Urothelium cell line (cell line): ENCODE results near the gene TIAM1.
A peak's percentile ranks its signal among the peaks of the same experiment; 100 is the strongest.

Experiments used
- DNase-seq: peaks from one replicate; pipeline ENCODE4 v3.0.0; 2011; ENCODE audit warnings: low spot score, mixed read lengths
- FAIRE-seq: peaks from 2 replicates; lab custom pipeline; 2011; peaks lifted over from hg19 to GRCh38; lab: Jason Lieb, UNC

Gene TIAM1

GRCh38 chr21:31290765-31291164, 53.3 kb downstream of the TIAM1 start:
- DNase-seq (no peak), FAIRE-seq (peak; percentile 35)

DNA sequence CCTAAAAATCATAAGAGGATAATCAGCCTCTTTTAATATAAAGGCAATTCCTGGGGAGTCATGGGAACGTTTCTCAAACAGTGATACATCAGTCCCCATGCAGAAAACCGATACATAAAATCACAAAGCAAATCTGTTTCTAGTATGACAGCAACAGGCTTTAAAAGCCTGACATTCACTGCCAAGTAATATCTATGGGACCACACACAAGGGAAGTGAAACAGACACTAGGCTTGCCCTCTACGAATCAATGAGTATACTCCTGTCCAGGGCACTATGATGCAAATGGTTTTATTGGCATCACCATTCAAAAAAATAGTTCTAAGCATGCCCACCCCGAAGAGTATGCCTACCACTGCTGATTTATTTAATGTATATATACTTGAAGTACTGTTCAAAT, 54.4 kb downstream of the TIAM1 start:
- FAIRE-seq (no peak), DNase-seq (no peak)

GRCh38 chr21:31288191-31288590, 55.9 kb downstream of the TIAM1 start:
- DNase-seq (no peak), FAIRE-seq (no peak)

DNA sequence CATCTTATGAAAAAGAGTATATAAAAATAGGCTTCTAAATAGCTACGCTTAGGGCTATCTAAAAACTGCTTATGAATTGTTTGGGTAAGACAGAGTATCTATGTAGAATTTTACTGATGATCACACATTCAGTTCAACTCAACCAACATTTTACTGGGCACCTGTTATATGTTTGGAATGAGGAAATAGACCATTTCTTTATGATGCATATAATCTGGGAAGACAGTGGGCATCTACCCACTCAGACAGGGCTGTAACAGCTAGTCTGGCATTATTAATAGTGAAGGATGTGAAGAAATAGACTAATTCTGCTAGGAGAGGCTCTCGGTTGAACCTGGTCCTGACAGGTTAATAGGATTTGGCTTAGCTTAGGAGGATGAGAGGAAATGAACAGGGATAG, 56.9 kb downstream of the TIAM1 start:
- FAIRE-seq = no peak
- DNase-seq = no peak

DNA sequence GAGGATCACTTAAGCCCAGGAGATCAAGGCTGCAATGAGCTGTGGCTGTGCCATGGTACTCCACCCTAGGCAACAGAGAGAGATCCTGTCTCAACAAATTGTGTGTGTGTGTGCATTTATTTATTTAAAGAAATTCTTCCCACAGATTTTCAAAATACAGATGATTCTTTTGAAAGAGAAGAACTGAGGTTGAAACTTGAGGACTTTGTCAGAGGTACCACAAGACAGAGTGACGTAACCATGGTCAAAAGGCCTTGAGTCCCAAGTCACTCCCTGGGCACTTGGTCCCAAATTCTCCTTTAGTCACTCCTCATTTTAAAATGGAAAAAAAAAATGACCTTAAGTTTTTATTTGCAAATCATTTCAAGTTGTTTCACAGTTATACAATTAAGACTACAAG, 57.4 kb downstream of the TIAM1 start:
- DNase-seq (no peak), FAIRE-seq (no peak)

GRCh38 chr21:31284797-31285397, 59.2 kb downstream of the TIAM1 start:
- DNase-seq = peak; percentile 85
- peak; percentile 92 for FAIRE-seq

- DNase-seq = no peak
- FAIRE-seq = peak; percentile 73
Measured at GRCh38 chr21:31283025-31283424, 61.0 kb downstream of the TIAM1 start.

DNA sequence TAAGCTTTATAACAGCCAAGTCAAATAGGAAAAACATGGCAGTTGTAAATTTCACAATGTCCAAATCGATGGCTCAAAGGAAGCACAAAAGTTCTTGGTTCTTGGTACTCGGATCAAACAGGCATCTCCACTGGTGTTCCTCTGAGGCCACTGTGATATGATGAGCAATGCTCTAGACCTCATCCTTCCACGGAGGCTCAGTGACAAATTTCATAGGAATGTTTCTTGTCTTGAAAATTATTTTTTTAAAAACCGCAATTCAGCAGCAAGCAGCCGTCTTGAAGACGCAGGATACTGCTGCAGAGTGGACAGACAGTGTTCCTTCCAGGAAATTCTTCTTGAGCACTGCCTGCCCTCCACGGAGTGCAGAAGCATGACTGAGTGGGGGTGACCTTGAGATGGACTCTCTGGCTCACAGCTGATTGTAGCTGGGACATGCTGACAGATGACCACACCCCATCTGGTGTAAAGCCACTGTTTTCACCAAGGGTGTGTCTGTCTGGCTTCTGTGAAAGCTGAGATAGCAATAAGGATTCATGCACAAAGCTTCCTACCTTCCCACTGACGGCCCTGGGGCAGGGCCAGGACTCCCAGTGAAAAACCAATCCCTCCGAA, 61.9 kb downstream of the TIAM1 start:
- peak; percentile 98 for FAIRE-seq
- peak; percentile 86 for DNase-seq

GRCh38 chr21:31281561-31281960, 62.5 kb downstream of the TIAM1 start:
- peak; percentile 97 for FAIRE-seq
- no peak for DNase-seq

- peak; percentile 95 for FAIRE-seq
- no peak for DNase-seq
Measured at GRCh38 chr21:31279986-31280385, 64.1 kb downstream of the TIAM1 start.

DNA sequence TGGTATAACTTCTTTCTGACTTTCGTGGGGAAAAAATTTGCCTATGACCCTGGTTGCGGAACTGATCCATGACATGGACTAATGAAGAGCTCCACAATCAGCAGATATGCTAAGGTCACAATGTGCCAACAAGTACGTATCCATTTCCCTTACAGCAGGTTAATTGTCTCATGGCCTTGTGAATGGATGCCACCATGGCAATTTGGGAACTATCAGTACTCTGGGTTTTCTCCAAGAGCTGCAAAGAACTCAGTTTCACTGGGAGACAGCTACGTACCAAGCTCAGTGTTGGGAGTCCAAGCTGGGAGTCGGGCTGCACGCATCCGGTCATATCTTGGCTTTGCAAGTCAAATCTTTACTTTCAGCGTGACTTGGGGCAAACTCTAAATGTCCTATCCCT, 64.8 kb downstream of the TIAM1 start:
- DNase-seq (no peak), FAIRE-seq (peak; percentile 27)

GRCh38 chr21:31278511-31279130, 65.4 kb downstream of the TIAM1 start:
- DNase-seq = no peak
- FAIRE-seq = no peak

- no peak for FAIRE-seq
- DNase-seq = no peak
Measured at GRCh38 chr21:31276663-31277062, 67.4 kb downstream of the TIAM1 start.

- DNase-seq (no peak), FAIRE-seq (no peak)
Measured at GRCh38 chr21:31275901-31276300, 68.2 kb downstream of the TIAM1 start.

GRCh38 chr21:31273278-31273677, 70.8 kb downstream of the TIAM1 start:
- FAIRE-seq (no peak), DNase-seq (peak; percentile 23)

- FAIRE-seq (no peak), DNase-seq (no peak)
Measured at GRCh38 chr21:31268090-31268489, 76.0 kb downstream of the TIAM1 start.

DNA sequence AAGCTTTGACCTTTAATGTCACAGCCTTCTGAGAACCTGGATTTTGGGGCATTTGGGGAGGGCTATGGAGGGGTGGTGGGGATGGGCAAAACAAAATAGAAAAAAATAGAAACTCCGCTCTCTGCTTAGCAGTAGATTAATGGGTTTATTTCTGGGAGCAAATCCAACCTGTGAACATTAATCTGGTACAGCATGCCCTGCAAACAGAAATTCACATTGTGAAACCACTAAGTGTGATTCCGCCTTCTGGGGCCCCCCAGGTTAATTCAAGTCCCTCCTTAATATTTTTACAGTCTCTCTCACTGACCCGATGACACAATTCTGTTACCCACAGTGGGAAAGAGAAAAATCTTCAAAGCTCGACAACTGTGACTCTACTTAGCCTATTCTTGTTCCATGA, 76.4 kb downstream of the TIAM1 start:
- FAIRE-seq (no peak), DNase-seq (no peak)

- FAIRE-seq (peak; percentile 74), DNase-seq (no peak)
Measured at GRCh38 chr21:31266241-31266640, 77.8 kb downstream of the TIAM1 start.

DNA sequence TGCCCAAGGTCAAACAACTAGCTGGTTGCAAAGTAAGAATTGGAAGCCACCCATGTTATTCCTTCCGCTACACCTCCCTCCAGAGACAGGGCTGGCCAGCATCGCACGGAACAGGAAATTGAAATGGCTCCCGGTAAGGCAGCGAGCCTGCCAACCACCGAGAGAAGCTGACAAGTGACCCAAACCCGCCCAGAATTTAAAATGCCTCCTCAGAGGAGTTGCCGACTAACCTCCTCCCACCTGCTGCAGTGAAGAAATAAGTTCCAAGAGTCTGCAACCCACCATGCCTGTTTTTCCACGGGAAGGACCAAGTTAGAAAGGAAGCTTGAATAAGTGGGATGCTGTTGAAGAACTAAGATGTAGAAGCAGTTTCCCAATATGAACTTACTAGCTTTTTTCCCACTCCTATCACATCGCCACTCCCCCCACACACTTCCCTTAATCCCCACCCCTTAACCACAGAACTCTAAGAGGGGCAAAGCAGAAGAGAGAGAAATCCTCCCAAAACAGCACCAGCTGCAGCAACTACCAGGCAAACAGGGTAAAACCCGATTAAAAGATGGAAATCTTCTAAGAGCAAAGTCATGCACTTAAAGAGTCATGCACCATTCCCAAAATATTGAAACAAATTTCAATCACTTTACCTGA, 78.6 kb downstream of the TIAM1 start:
- DNase-seq = no peak
- FAIRE-seq = no peak

DNA sequence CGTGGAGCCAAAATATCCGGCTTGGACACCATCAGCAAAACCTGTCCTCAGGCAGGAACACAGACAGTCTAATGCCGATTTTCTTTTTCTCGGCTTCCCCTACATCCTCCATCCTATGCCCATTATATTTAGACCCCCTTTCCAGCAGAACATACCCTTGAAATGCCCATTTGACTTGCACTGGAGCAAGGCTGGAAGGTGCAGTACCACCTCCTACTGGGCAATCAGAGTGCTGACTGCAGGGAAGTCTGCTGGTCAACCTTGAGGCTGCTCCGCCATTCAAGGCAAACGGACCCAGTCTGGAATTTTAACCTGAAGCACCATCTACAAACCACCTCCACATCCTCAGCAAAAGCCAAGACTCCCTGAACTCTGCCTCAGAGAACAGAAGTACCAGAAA, 79.5 kb downstream of the TIAM1 start:
- no peak for FAIRE-seq
- DNase-seq = no peak

GRCh38 chr21:31262728-31263127, 81.3 kb downstream of the TIAM1 start:
- FAIRE-seq = no peak
- no peak for DNase-seq

DNA sequence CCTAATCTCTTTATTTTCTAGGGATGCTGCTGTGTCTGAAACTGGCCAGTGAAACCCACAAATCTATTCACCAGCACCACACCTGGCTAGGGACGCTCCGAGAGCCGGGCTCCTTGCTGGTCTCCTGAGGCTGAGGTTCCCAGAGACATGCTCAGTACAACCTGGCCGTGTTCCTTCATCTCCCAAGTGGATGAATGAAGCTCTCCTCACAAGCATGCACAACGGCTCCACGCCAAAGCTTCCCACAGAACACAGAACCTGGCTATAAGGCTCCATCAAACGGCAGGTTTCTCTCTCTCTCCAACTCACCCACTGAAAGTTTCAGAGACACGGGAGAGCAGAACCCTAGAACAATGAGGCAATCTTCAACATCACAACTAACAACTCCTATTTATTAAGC, 82.3 kb downstream of the TIAM1 start:
- FAIRE-seq = no peak
- no peak for DNase-seq
